Heart left ventricle (tissue), 13 donors: ENCODE measurements around the gene POLR1A.

Source experiments
- POLR2A ChIP-seq, 2 donors: fragments of 450-650 bp; IDR thresholded peaks; one replicate each; pipeline ENCODE4 v1.6.1; 2017; ENCODE audit warnings: antibody characterized with exemption in 2 of 2, mild to moderate bottlenecking in 2 of 2, moderate library complexity in 2 of 2
- TF ChIP-seq, protein P1 (sequence below), 12 donors: fragments of 200-600 bp; sonication (generic) in 4 of 12; IDR thresholded peaks; one replicate each; pipeline versions ENCODE4 v1.5.0 to v1.8.0; 2018 to 2022; ENCODE audit warnings: antibody characterized with exemption in 12 of 12, mild to moderate bottlenecking in 5 of 12
- donor health status: ischemic (EF 13 %, LVEDD 7.1; RV severe dilation, severe dysfunction).
- donor health status: DM: no; HTN: yes; CAD: no.
- donor health status: DM: no; HTN: no; CAD: no.
- donor health status: ischemic (EF 25% LVEDD 6.9; RV normal size, moderate dysfunction).
- donor health status: ischemic (EF 25% LVEDD 5.7; RV mildly dilated, moderate dysfunction).
- donor health status: ischemic (EF 35%, LVEDD 5.7; RV mildly dilated, moderate dysfunction).
- donor health status: nonischemic (EF 11% LVEDD 7.7; RV severe dilation, severe dysfunction).
- donor health status: DM: yes; HTN: yes; CAD: no.
- donor health status: PGD.
- donor health status: ischemic (EF 29% LVEDD 5.4; RV normal size, mild dysfunction).
- donor health status: nonischemic (EF 23%, LVEDD 6.1; RV moderate dilation, normal function).

DNA sequence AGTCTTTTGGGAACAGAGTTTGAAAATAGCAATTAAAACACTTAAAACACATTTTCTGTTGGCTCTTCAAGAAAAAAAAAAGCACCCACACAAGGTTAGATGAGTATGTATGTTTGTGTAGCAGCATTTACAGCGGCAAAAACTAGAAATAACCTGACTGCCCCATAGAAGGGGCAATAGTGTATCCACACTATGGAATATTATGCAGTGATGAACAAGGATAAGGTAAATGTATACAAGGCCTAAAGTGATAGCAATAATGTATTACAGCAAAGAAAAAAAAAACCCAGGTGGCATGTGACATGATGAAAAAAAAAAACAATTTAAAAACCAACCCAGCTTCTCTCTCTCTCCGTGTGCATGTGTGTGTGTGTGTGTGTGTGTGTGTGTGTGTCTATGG lies 34.8 kb downstream of the POLR1A start:
- TF ChIP-seq, protein P1, sequence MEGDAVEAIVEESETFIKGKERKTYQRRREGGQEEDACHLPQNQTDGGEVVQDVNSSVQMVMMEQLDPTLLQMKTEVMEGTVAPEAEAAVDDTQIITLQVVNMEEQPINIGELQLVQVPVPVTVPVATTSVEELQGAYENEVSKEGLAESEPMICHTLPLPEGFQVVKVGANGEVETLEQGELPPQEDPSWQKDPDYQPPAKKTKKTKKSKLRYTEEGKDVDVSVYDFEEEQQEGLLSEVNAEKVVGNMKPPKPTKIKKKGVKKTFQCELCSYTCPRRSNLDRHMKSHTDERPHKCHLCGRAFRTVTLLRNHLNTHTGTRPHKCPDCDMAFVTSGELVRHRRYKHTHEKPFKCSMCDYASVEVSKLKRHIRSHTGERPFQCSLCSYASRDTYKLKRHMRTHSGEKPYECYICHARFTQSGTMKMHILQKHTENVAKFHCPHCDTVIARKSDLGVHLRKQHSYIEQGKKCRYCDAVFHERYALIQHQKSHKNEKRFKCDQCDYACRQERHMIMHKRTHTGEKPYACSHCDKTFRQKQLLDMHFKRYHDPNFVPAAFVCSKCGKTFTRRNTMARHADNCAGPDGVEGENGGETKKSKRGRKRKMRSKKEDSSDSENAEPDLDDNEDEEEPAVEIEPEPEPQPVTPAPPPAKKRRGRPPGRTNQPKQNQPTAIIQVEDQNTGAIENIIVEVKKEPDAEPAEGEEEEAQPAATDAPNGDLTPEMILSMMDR (IDR thresholded peaks at IDR 0.05), result no peak
- TF ChIP-seq POLR2A (IDR thresholded peaks at IDR 0.05), result no peak
